ENCODE results near the gene NDC1.

NDC1 gene

GRCh38 chr1:53731779-53732305 is 106.3 kb downstream of the NDC1 start:
- no peak for DNase-seq (ENCODE audit: low read depth in 3 of 3)

- DNase-seq (ENCODE audit: low read depth in 3 of 3), result no peak
Observed at GRCh38 chr1:53731043-53731600, 107.0 kb downstream of the NDC1 start.

GRCh38 chr1:53730224-53730865 is 107.8 kb downstream of the NDC1 start:
- no peak for DNase-seq (ENCODE audit: low read depth in 3 of 3)

- no peak for DNase-seq (ENCODE audit: low read depth in 3 of 3)
Observed at GRCh38 chr1:53729456-53730223, 108.5 kb downstream of the NDC1 start.

GRCh38 chr1:53728702-53729455 is 109.2 kb downstream of the NDC1 start:
- DNase-seq (ENCODE audit: low read depth in 3 of 3), result no peak

GRCh38 chr1:53728196-53728595 is 109.9 kb downstream of the NDC1 start:
- DNase-seq (ENCODE audit: low read depth in 3 of 3), result no peak

GRCh38 chr1:53727461-53728092 is 110.5 kb downstream of the NDC1 start:
- DNase-seq (ENCODE audit: low read depth in 3 of 3), result no peak

GRCh38 chr1:53726009-53726600 is 112.0 kb downstream of the NDC1 start:
- DNase-seq (ENCODE audit: low read depth in 3 of 3), result no peak

GRCh38 chr1:53725238-53725689 is 112.8 kb downstream of the NDC1 start:
- DNase-seq (ENCODE audit: low read depth in 3 of 3), result no peak

- DNase-seq (ENCODE audit: low read depth in 3 of 3), result no peak
Observed at GRCh38 chr1:53722025-53722424, 116.1 kb downstream of the NDC1 start.

GRCh38 chr1:53721088-53721487 is 117.0 kb downstream of the NDC1 start:
- DNase-seq (ENCODE audit: low read depth in 3 of 3), result no peak

- no peak for DNase-seq (ENCODE audit: low read depth in 3 of 3)
Observed at GRCh38 chr1:53719469-53719868, 118.6 kb downstream of the NDC1 start.

GRCh38 chr1:53718443-53718842 is 119.7 kb downstream of the NDC1 start:
- no peak for DNase-seq (ENCODE audit: low read depth in 3 of 3)

- DNase-seq (ENCODE audit: low read depth in 3 of 3), result no peak
Observed at GRCh38 chr1:53717025-53717804, 120.9 kb downstream of the NDC1 start.

GRCh38 chr1:53716150-53716549 is 121.9 kb downstream of the NDC1 start:
- DNase-seq (ENCODE audit: low read depth in 3 of 3), result no peak

- DNase-seq (ENCODE audit: low read depth in 3 of 3), result no peak
Observed at GRCh38 chr1:53715478-53715877, 122.6 kb downstream of the NDC1 start.

Measured in stimulated activated CD4-positive, alpha-beta T cell treated with anti-CD3 and anti-CD28 coated beads, TNF-alpha, amount 100 ng/mL, for 4 hours (primary cell).